Stimulated activated naive B cell treated with anti-CD40 and anti-IgM and Interleukin-4, amounts not matched to agents 10 μg/mL and 1 μg/mL and 100 μg/mL, for 72 hours (primary cell): ENCODE measurements around the gene NCOA4.
A peak's percentile ranks its signal among the peaks of the same experiment; 100 is the strongest.
"Not testable (repeated sequence)": the region's sequence is repeated elsewhere in the genome, so short reads cannot be mapped to it uniquely, and the experiment has no call there.

Experiments used
- ATAC-seq, 2 donors: fragments of 150-1000 bp; cut with Tn5 transposase; replicated peaks; 2 replicates each; pipeline ENCODE4 v1.10.0; 2021; ENCODE audit warnings: moderate library complexity in 1 of 2
- DNase-seq: peaks from one replicate; pipeline ENCODE4 v3.0.0; 2021
- H3K27ac Mint-ChIP-seq: one replicate; pipeline ENCODE4 v1.8.0; 2022; ENCODE audit warnings: mild to moderate bottlenecking, mixed read lengths
- H3K27me3 Mint-ChIP-seq, 2 donors: one replicate each; pipeline ENCODE4 v1.8.0; 2022; ENCODE audit warnings: mixed read lengths in 2 of 2
- H3K36me3 Mint-ChIP-seq, 2 donors: one replicate each; pipeline ENCODE4 v1.8.0; 2022; ENCODE audit warnings: mixed read lengths in 2 of 2, mild to moderate bottlenecking in 1 of 2
- H3K4me1 Mint-ChIP-seq, 2 donors: one replicate each; pipeline ENCODE4 v1.8.0; 2022; ENCODE audit warnings: mixed read lengths in 2 of 2, mild to moderate bottlenecking in 1 of 2
- H3K4me3 Mint-ChIP-seq, 2 donors: one replicate each; pipeline ENCODE4 v1.8.0; 2022; ENCODE audit warnings: mild to moderate bottlenecking in 2 of 2, mixed read lengths in 2 of 2, moderate library complexity in 1 of 2
- H3K9me3 Mint-ChIP-seq, 2 donors: one replicate each; pipeline ENCODE4 v1.8.0; 2022; ENCODE audit warnings: mixed read lengths in 2 of 2, mild to moderate bottlenecking in 1 of 2

NCOA4 gene

DNA sequence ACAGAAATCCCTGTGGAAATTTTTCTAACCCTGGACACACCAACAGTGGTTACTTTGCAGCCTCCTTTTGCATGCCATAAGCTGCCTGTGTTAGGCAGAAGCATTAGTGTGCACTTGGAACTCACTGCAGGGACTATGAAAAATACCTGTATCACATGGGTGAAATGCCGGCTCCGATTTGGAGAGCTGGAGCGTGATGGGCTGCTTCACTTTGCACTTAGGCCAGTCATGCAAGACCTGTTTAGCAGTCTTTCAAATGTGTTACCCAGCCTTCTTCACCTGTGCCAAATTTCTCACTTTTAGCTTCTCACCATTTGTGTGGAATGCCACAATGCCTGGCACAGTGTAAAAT is 11.3 kb downstream of the NCOA4 start:
- peaks cover 9 to 11% of the 10 kb centered on the region in 2 donors for H3K36me3 Mint-ChIP-seq
- no peak overlapping the region for H3K27ac Mint-ChIP-seq
- no peak for DNase-seq
- H3K9me3 Mint-ChIP-seq: no peaks in the 10 kb centered on the region
- H3K4me3 Mint-ChIP-seq: no peak overlapping the region
- H3K27me3 Mint-ChIP-seq: no peaks in the 10 kb centered on the region
- H3K4me1 Mint-ChIP-seq: peaks cover 27 to 71% of the 10 kb centered on the region in 2 donors
- no peak for ATAC-seq

DNA sequence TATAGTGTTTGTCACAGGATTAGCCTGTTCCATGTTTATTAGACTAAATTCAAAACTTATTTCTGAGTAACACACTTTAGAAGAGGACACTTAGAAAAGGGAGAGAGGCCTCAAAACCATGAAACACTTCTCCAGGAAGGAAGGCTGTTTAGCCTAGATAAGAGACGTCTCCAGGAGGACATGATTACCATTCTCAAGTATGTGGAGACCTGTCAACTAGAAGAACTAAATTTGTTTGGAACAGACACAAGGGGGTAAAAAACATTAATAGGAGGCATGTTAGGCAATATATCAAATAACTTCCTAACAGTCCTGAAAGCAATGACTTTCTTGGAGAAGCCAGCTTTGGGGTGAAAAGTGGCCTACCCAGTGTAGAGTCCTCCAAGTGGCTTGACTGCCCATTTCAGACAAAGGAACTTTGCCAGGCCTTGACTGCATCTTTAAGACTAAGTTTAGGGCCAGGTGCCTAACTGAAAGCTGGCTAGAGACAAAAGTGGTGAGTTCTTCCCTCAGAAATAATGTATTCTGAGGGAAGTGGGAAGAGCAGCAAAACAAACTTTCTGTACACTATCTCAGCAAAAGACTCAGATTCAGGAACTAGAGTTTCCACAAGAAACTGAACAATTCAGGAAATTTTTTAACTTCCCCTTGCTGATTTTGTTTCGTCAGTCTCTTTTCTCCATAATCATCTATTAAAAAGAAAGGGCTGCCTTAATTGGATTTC is 11.8 kb downstream of the NCOA4 start:
- DNase-seq (no peak), ATAC-seq (no peak)
- Mint-ChIP-seq H3K4me3 (no peak overlapping the region), H3K27me3 (no peaks in the 10 kb centered on the region), H3K9me3 (no peaks in the 10 kb centered on the region), H3K36me3 (peaks cover 12 to 13% of the 10 kb centered on the region in 2 donors), H3K27ac (peak overlapping the region; percentile 10), H3K4me1 (peaks cover 25 to 68% of the 10 kb centered on the region in 2 donors)

DNA sequence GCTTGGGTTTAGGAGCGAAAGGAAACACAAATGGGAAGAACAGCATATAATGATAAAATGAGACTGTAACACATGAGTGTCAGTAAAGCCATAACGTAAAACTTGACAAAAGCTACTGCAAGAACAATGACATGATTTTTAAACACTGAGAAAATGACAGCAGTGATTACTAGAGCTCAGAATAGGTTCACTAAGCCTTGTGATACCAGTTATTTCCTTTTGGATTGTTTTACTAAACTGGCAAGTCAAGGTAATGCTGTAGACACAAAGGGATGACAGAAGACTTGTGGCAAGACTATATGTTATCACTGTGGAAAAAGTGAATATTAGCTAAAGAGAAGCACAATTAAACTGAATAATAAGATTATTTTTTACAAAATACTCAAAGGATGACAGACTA is 12.7 kb downstream of the NCOA4 start:
- ATAC-seq (no peak), DNase-seq (no peak)
- peaks cover 13 to 14% of the 10 kb centered on the region in 2 donors for H3K36me3 Mint-ChIP-seq
- H3K27me3 Mint-ChIP-seq: no peaks in the 10 kb centered on the region
- H3K9me3 Mint-ChIP-seq: no peaks in the 10 kb centered on the region
- H3K27ac Mint-ChIP-seq: no peak overlapping the region
- H3K4me1 Mint-ChIP-seq: peaks cover 23 to 59% of the 10 kb centered on the region in 2 donors
- no peak overlapping the region for H3K4me3 Mint-ChIP-seq

DNA sequence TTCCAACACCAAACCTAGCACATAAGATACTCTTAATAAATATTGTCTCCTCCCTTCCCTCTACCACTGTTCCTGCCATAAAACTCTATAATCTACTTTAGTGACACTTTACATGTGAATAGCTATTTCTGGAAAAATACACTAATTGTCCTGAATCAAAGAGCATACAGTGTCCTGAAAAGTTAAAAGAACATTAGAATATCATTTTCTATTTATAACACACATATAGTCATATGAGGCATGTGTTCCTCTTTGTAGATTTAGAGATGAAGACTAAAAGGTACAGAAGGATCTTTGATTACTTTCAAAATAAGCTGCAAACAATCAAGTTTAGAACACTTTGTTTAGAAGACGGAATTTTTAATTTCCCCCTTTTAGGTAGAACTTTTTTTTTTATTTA is 13.6 kb downstream of the NCOA4 start:
- H3K36me3 Mint-ChIP-seq: peaks cover 12 to 15% of the 10 kb centered on the region in 2 donors
- H3K4me1 Mint-ChIP-seq: peaks cover 20 to 50% of the 10 kb centered on the region in 2 donors
- H3K9me3 Mint-ChIP-seq: no peaks in the 10 kb centered on the region
- DNase-seq (no peak), ATAC-seq (no peak)
- no peaks in the 10 kb centered on the region for H3K27me3 Mint-ChIP-seq
- no peak overlapping the region for H3K27ac Mint-ChIP-seq
- H3K4me3 Mint-ChIP-seq: no peak overlapping the region

DNA sequence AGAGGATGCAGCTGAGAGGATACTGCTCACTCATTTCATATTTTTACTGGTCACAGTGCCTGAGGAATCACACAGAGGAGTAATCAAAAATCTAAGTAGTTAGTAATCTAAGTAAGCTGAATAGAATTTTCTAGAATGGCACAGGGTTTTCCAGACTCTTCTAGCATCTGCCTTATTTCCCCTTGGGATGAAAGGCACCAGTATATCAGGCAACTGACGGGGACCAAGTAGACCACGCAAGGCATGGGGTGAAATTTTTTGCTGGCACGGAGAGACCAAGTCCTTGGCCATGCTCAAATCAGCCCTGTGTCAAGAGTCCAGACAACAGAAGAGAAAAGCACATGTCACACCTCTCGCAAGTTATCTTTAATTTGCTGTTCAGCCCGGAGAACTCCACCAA is 14.2 kb downstream of the NCOA4 start:
- ATAC-seq: no peak
- DNase-seq: no peak
- peaks cover 18 to 49% of the 10 kb centered on the region in 2 donors for H3K4me1 Mint-ChIP-seq
- no peak overlapping the region for H3K4me3 Mint-ChIP-seq
- no peaks in the 10 kb centered on the region for H3K27me3 Mint-ChIP-seq
- no peak overlapping the region for H3K27ac Mint-ChIP-seq
- H3K36me3 Mint-ChIP-seq: peaks cover 12 to 15% of the 10 kb centered on the region in 2 donors
- H3K9me3 Mint-ChIP-seq: no peaks in the 10 kb centered on the region

DNA sequence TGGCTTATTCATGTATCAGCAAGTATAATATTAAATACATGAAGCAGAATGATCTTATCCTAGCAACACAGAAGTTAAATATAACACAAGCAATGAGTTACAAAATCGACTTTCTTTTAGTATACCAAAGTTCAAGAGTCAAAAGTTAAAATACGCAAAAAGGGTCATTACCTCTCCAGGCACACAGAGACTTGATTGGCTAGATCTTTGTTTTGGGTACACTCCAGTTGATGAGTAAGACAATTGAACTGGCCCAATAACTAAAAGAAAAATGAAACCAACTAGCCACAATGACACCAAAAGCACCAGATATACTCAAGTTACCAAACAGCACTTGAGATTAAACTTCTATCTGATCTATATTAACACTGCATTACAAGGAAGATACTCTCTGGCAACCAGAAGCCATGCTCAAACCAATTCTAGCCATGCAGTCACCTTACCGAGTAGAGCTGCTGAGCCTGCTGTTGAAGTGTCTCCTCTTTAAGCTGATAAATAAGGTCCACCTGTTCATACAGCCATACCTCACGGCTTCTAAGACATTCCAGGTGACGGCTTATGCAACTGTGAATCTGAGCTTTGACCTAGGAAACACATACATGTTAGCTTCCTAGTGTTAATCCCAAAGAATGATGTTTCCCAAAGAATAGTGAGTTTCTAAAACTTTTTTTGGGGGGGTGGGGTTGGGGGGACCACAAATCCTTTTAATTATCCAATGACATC is 15.6 kb downstream of the NCOA4 start:
- H3K4me1 Mint-ChIP-seq: peaks cover 16 to 45% of the 10 kb centered on the region in 2 donors
- H3K27ac Mint-ChIP-seq: no peak overlapping the region
- H3K27me3 Mint-ChIP-seq: no peaks in the 10 kb centered on the region
- peaks cover 22 to 23% of the 10 kb centered on the region in 2 donors for H3K36me3 Mint-ChIP-seq
- no peak overlapping the region for H3K4me3 Mint-ChIP-seq
- H3K9me3 Mint-ChIP-seq: no peaks in the 10 kb centered on the region
- DNase-seq: no peak
- ATAC-seq: peak in 1 of 2 donors; percentile 38

DNA sequence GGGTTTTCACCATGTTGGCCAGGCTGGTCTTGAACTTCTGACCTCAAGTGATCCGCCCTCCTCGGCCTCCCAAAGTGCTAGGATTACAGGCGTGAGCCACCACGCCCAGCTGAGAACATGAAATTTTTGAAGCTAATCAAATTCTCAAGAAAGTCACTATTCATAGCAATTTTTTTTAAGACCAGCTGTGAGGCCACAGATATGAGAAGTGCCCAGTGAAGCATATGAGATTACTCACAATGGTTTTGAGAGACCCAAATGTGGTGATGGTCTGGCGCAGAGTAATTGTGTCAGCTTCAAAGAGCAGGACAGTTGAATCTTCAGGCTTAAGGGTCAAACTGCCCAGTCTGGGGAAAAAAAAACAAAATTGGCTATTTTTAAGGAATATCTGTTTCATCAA is 16.2 kb downstream of the NCOA4 start:
- H3K27ac Mint-ChIP-seq: peak overlapping the region; percentile 65

DNA sequence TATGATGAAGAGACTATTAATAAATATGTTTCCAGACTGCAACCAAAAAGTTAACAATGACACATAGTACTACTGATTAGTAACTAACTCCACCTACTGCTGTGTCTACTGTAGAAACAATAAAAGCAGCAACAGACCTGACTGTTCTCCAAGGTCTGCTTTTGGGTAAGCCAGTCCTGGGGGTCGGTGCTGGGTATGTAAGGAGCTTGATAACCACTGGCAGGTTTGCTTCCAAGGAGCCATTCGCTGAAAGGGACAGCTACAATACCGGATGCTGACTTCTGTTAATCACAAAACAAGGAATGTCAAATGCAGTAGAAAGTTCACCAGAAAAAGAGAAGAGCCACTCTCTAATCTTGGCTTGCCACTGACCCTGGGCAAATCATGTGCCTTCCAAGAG is 17.7 kb downstream of the NCOA4 start:
- Mint-ChIP-seq H3K4me3 (no peak overlapping the region), H3K27me3 (no peaks in the 10 kb centered on the region), H3K36me3 (peaks cover 29 to 32% of the 10 kb centered on the region in 2 donors), H3K9me3 (no peaks in the 10 kb centered on the region), H3K4me1 (peaks cover 8 to 24% of the 10 kb centered on the region in 2 donors), H3K27ac (no peak overlapping the region)
- DNase-seq (no peak), ATAC-seq (no peak)

More for the DNA sequence above, 16.2 kb downstream of the NCOA4 start:
- DNase-seq (no peak), ATAC-seq (peak; percentile 73 to 87)
- H3K4me1 Mint-ChIP-seq: peaks cover 14 to 38% of the 10 kb centered on the region in 2 donors
- peaks cover 22 to 23% of the 10 kb centered on the region in 2 donors for H3K36me3 Mint-ChIP-seq
- no peaks in the 10 kb centered on the region for H3K9me3 Mint-ChIP-seq
- no peaks in the 10 kb centered on the region for H3K27me3 Mint-ChIP-seq
- no peak overlapping the region for H3K4me3 Mint-ChIP-seq

DNA sequence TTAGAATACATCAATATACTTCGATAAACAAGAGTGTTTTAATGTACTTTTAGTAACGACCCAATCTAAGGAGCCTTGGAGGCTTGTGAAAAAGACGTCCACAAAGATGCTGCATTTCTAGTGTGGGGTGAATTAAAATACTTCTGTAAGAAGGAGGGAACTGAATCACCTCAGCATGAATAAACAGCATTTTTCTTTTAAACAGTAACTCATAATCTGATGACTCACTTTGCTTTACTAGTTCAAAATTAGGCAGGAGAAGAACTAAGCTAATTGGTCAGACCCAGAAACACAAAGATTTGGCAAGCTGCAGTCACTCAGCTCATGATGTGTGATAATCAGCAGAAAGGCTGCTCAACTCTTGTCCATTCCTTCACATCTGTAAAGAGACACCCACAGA is 24.2 kb downstream of the NCOA4 start:
- H3K27ac Mint-ChIP-seq: no peak overlapping the region
- DNase-seq (no peak), ATAC-seq (no peak)
- no peaks in the 10 kb centered on the region for H3K27me3 Mint-ChIP-seq
- H3K36me3 Mint-ChIP-seq: peaks cover 39 to 43% of the 10 kb centered on the region in 2 donors
- H3K4me1 Mint-ChIP-seq: peaks cover 0 to 1% of the 10 kb centered on the region in 2 donors
- no peak overlapping the region for H3K4me3 Mint-ChIP-seq
- H3K9me3 Mint-ChIP-seq: no peaks in the 10 kb centered on the region

DNA sequence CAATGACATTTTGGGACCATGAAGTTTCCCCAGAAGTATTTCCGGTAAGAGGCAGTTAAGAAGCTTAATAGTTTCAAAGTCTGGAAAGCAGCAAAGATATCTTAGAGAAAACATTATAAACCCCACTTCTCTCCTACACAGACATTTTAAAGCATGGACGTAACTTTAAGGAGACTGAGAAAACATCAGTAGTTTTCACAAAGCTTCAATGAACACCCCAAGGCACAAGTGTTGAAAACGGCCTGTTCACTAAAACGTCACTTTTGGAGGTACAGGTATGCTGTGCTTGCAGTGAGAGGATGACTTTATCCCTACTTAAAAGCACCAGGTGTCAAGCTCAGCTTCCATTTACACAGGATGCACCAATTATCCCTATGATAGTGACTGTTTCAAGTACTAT is 25.0 kb downstream of the NCOA4 start:
- no peak for DNase-seq
- Mint-ChIP-seq H3K4me3 (no peak overlapping the region), H3K9me3 (no peaks in the 10 kb centered on the region), H3K27ac (no peak overlapping the region), H3K36me3 (peaks cover 31 to 41% of the 10 kb centered on the region in 2 donors), H3K4me1 (no peaks in the 10 kb centered on the region), H3K27me3 (no peaks in the 10 kb centered on the region)
- no peak for ATAC-seq

DNA sequence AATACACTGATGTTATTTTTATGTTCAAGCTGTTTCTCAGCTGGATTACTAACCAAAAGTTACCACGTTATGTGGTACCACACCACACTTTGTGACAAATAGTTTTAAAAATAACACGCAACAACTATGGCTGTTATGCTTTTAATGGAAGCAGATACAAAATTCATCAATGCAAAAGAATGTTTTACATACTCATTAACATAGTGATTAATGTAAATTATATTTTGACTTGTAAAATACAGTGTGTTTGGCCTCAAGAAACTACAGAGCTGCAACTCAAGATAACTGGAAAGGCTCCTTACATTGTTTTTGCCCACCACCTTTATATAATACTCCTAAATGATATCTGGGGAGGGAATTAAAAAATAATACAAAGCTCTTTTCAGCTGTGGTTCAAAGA is 25.5 kb downstream of the NCOA4 start:
- H3K4me3 Mint-ChIP-seq: no peak overlapping the region
- peaks cover 32 to 45% of the 10 kb centered on the region in 2 donors for H3K36me3 Mint-ChIP-seq
- no peak overlapping the region for H3K27ac Mint-ChIP-seq
- no peaks in the 10 kb centered on the region for H3K4me1 Mint-ChIP-seq
- no peaks in the 10 kb centered on the region for H3K27me3 Mint-ChIP-seq
- H3K9me3 Mint-ChIP-seq: no peaks in the 10 kb centered on the region
- no peak for DNase-seq
- no peak for ATAC-seq

DNA sequence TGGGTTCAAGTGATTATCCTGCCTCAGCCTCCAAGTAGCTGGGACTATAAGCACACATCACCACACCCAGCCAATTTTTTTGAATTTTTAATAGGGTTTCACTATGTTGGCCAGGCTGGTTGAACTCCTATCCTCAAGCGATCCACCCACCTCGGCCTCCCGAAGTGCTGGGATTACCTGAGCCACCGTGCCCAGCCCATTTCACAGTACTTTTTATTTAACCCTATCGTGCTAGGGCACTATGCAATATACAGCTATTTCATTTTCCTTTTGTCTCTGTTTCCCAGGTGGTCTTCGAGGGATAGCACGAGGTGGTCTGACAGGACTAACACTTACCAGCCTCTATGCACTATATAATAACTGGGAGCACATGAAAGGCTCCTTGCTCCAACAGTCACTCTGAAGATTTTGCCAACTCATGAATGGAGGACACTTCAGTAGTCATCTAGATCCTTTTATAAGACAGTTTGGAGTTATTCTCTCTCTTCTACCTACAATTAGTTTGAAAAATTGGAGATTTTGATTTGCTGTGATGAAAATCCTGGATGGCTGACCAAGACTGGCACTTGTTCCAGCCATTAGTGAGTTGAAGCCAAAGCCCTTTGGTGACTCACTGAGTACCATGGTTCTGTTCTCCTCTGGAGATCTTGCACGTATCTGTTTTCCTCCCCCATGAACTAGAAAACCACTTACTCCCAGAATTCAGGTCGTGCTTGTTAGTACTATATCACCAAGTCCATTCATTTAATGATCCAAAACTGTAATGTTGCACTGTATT is 27.3 kb downstream of the NCOA4 start:
- DNase-seq: no peak
- peaks cover 43 to 55% of the 10 kb centered on the region in 2 donors for H3K36me3 Mint-ChIP-seq

DNA sequence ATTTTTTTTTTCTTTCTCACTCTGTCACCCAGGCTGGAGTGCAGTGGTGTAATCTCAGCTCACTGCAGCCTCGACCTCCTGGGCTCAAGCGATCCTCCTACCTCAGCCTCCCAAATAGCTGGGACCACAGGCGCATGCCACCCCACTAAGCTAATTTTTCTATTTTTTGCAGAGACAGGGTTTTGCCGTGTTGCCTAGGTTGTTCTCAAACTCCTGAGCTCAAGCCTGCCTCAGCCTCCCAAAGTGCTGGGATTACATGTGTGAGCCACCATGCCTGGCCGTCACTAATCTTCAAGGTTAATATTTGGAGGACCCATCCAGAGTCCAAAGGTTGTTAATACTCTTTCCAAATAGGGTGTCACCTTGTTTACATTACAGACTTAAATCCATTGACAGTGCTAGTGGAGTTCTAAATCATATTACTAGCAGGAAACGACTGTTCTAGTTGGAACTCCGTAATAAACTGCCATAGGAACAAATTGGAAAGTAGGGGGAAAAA is 28.2 kb downstream of the NCOA4 start:
- not testable (repeated sequence) for H3K9me3 Mint-ChIP-seq, ATAC-seq, H3K27me3 Mint-ChIP-seq, H3K4me1 Mint-ChIP-seq, H3K27ac Mint-ChIP-seq, DNase-seq, H3K4me3 Mint-ChIP-seq
- H3K36me3 Mint-ChIP-seq: peaks cover 44 to 55% of the 10 kb centered on the region in 2 donors

More for the DNA sequence above, 27.3 kb downstream of the NCOA4 start:
- ATAC-seq: no peak
- Mint-ChIP-seq H3K9me3 (peaks cover 0 to 2% of the 10 kb centered on the region in 2 donors), H3K4me1 (no peaks in the 10 kb centered on the region), H3K4me3 (no peak overlapping the region), H3K27me3 (no peaks in the 10 kb centered on the region), H3K27ac (peak overlapping the region; percentile 67)

DNA sequence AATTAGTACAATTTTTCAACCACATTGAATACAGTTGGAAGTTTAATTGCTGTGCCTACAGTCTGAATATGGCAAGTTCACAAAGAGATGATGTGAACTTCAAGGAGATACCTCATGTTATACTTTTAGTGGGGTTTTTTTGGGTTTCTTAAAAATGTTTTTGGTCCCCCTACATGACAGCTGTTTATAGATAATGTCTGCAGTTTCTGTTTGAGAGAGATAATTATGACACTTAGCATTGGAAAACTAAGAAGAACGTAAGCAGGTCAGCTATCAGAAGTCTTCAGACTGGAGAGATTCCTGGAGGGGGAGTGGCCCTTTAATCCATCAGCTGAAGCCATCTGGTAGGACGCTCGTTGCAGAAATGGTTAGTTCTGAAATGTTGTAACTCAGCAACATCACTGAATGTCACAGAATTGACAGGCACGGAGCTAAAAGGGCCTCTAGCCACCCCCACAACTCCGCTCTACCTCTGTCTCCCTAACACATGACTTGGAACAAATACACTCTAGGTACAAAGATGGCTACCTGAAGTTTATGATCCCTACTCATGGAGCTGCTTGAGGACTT is 29.2 kb downstream of the NCOA4 start:
- DNase-seq (no peak), ATAC-seq (no peak)
- no peak overlapping the region for H3K4me3 Mint-ChIP-seq
- H3K36me3 Mint-ChIP-seq: peaks cover 45 to 50% of the 10 kb centered on the region in 2 donors
- H3K4me1 Mint-ChIP-seq: no peaks in the 10 kb centered on the region
- H3K9me3 Mint-ChIP-seq: peaks cover 0 to 2% of the 10 kb centered on the region in 2 donors
- H3K27me3 Mint-ChIP-seq: no peaks in the 10 kb centered on the region
- no peak overlapping the region for H3K27ac Mint-ChIP-seq
